Measurements from ENCODE around the gene SIX4. TPM values are rescaled to one million over a fixed set of nuclear protein-coding genes. Genes with fewer than 3 reads are reported as not detected.

The SIX4 gene
- total RNA-seq, 1 donor from 2014 or later = 2.9 TPM

- intact Hi-C loops (cut with DNase I) = no loop called here
- ATAC-seq (no peak), DNase-seq (no peak)
- Histone ChIP-seq H3K9me3 (no peaks in the 10 kb centered on the region), H3K4me1 (no peaks in the 10 kb centered on the region), H3K27ac (no peak overlapping the region), H3K36me3 (no peaks in the 10 kb centered on the region), H3K4me3 (no peak overlapping the region), H3K27me3 (ENCODE audit: low read depth) (no peaks in the 10 kb centered on the region)
- TF ChIP-seq CTCF (IDR thresholded peaks at IDR 0.05) = no peak
Measured at GRCh38 chr14:60707858-60708257, 16.3 kb downstream of the SIX4 start.

- no peak for TF ChIP-seq CTCF (IDR thresholded peaks at IDR 0.05)
- Histone ChIP-seq H3K9me3 (peaks cover 10% of the 10 kb centered on the region), H3K4me1 (no peaks in the 10 kb centered on the region), H3K27ac (no peak overlapping the region), H3K27me3 (ENCODE audit: low read depth) (no peaks in the 10 kb centered on the region), H3K36me3 (no peaks in the 10 kb centered on the region), H3K4me3 (no peak overlapping the region)
- intact Hi-C loops (cut with DNase I) = no loop called here
- ATAC-seq (no peak), DNase-seq (no peak)
Measured at GRCh38 chr14:60705100-60705499, 19.1 kb downstream of the SIX4 start.

- no peak overlapping the region for H3K4me3 ChIP-seq
- intact Hi-C loops (cut with DNase I) = no loop called here
Measured at GRCh38 chr14:60700598-60700997, 23.6 kb downstream of the SIX4 start.

GRCh38 chr14:60695327-60695726, 28.8 kb downstream of the SIX4 start:
- H3K9me3 ChIP-seq = no peaks in the 10 kb centered on the region
- no peaks in the 10 kb centered on the region for H3K36me3 ChIP-seq
- intact Hi-C loops (cut with DNase I) = no loop called here
- no peaks in the 10 kb centered on the region for H3K4me1 ChIP-seq
- no peak overlapping the region for H3K4me3 ChIP-seq
- H3K27ac ChIP-seq = no peak overlapping the region
- DNase-seq = no peak
- no peak for ATAC-seq
- TF ChIP-seq CTCF (IDR thresholded peaks at IDR 0.05) = no peak
- no peaks in the 10 kb centered on the region for H3K27me3 ChIP-seq (ENCODE audit: low read depth)

More at GRCh38 chr14:60700598-60700997, 23.6 kb downstream of the SIX4 start:
- H3K27me3 ChIP-seq (ENCODE audit: low read depth) = no peaks in the 10 kb centered on the region
- no peak overlapping the region for H3K27ac ChIP-seq
- no peak for TF ChIP-seq CTCF (IDR thresholded peaks at IDR 0.05)
- peaks cover 10% of the 10 kb centered on the region for H3K9me3 ChIP-seq
- no peak for ATAC-seq
- H3K4me1 ChIP-seq = no peaks in the 10 kb centered on the region
- H3K36me3 ChIP-seq = no peaks in the 10 kb centered on the region
- no peak for DNase-seq

GRCh38 chr14:60691383-60692113, 32.6 kb downstream of the SIX4 start:
- no peaks in the 10 kb centered on the region for H3K36me3 ChIP-seq
- no peaks in the 10 kb centered on the region for H3K27me3 ChIP-seq (ENCODE audit: low read depth)
- ATAC-seq (no peak), DNase-seq (no peak)
- intact Hi-C loops (cut with DNase I) = no loop called here
- no peak overlapping the region for H3K27ac ChIP-seq
- no peaks in the 10 kb centered on the region for H3K9me3 ChIP-seq
- no peaks in the 10 kb centered on the region for H3K4me1 ChIP-seq
- no peak for TF ChIP-seq CTCF (IDR thresholded peaks at IDR 0.05)
- H3K4me3 ChIP-seq = no peak overlapping the region
